LNCaP clone FGC (cell line): ENCODE data around the gene TMSB10.
"Not testable (repeated sequence)": the region's sequence is repeated elsewhere in the genome, so short reads cannot be mapped to it uniquely, and the experiment has no call there.

Source experiments
- DNase-seq: peaks from one replicate; pipeline ENCODE4 v3.0.0-alpha.2; 2011; ENCODE audit warnings: low read depth
- H3K4me3 ChIP-seq: 2 replicates; pipeline ENCODE4 v1.5.1; 2011; ENCODE audit warnings: mild to moderate bottlenecking, low read depth, low read length, control low read depth
- TF ChIP-seq, protein P1 (sequence below): IDR thresholded peaks from 2 replicates; pipeline ENCODE4 v1.5.1; 2012; ENCODE audit warnings: mild to moderate bottlenecking; ENCODE audit not compliant: control insufficient read depth, insufficient read depth; ENCODE audit errors: extremely low read depth

TMSB10 gene

DNA sequence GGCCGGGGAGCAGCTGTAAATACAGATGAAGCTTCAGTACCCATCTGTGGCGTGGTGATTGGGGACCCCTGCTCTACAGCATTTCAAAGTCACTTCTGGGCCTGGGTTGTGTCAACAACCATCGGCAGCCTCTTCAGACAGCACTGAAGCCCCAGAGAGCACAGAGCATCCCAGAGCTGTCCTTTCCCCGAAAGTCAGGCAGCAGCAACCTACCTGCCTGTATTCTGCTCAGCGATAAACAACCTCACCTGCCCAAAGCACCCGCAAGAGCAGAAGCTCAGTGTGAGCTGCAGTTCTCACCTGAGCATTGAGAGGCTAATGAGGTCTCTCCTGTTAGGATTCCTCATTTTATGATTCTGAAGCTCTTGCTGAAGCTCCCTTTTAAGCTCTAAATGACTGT is 43.9 kb upstream of the TMSB10 start:
- no peak for DNase-seq
- no peak overlapping the region for H3K4me3 ChIP-seq
- TF ChIP-seq, protein P1, sequence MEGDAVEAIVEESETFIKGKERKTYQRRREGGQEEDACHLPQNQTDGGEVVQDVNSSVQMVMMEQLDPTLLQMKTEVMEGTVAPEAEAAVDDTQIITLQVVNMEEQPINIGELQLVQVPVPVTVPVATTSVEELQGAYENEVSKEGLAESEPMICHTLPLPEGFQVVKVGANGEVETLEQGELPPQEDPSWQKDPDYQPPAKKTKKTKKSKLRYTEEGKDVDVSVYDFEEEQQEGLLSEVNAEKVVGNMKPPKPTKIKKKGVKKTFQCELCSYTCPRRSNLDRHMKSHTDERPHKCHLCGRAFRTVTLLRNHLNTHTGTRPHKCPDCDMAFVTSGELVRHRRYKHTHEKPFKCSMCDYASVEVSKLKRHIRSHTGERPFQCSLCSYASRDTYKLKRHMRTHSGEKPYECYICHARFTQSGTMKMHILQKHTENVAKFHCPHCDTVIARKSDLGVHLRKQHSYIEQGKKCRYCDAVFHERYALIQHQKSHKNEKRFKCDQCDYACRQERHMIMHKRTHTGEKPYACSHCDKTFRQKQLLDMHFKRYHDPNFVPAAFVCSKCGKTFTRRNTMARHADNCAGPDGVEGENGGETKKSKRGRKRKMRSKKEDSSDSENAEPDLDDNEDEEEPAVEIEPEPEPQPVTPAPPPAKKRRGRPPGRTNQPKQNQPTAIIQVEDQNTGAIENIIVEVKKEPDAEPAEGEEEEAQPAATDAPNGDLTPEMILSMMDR, result no peak

DNA sequence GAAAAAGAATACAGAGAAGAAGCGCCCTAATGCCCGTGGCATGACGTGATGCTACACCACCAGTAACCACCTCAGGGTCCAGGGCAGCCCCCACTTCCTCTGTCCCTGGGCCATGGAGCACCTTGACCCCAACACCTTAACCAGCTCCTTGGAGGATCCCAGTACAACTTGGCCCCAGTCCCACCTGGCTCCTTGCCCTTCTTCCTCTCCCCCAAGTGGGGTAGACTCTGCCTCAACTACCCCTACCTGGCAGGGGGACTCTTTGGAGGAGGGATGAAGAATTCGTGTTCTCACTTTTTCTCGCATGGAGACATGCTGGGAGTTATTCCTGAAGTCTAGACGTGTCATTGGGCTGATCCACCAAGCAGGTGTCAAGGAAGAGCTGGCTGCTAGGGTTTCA is 43.5 kb upstream of the TMSB10 start:
- no peak overlapping the region for H3K4me3 ChIP-seq
- TF ChIP-seq, protein P1, result no peak
- no peak for DNase-seq

DNA sequence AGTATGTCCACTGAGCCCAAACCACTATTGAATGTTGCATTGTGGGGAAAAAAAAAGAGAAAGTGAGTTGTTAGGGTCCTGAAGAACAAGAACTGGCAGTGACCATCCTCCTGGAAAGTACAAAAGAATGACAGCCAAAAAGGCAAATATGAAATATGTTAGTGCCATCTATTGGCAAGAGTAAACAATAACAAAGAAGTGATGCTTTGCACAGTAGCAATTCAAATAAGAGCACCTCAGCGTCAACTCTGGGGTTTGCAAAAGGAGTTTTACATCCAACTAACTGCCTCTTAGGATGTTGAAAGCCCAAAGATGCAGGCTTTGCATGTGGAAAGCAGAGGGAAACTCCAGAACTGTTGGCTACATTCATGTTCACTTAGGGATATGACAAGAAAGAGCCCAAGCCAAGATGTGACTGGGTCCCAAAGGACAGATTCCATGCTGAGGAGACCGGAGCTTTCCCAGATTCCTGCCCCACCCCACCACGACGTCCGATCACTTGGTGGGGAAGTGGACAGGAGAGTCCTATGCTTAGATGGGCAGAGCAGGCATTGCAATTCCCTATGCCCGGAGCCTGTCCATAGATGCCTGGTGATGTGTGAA is 40.2 kb upstream of the TMSB10 start:
- no peak overlapping the region for H3K4me3 ChIP-seq
- DNase-seq, result peak; percentile 21
- TF ChIP-seq, protein P1, result peak; percentile 63

DNA sequence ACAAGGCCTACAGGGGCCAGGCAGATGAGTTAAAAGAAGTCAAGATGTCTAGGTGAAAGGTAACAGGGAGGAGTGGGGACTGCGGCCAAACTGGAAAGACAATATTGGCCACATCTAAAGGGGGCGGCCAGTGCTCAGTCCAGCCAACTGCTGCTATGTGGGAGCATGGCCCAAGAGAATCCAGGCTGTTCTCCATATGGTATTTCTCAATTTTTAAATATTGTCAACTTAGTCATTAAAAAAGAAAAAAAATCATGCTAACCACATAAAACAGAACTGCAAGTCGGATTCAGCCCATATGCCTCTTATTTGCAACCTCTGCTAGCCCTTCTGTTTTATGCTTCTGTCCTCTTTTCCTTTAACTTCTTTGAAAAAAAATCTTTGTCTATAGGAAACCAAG is 39.3 kb upstream of the TMSB10 start:
- no peak overlapping the region for H3K4me3 ChIP-seq
- no peak for DNase-seq
- TF ChIP-seq, protein P1, result no peak

DNA sequence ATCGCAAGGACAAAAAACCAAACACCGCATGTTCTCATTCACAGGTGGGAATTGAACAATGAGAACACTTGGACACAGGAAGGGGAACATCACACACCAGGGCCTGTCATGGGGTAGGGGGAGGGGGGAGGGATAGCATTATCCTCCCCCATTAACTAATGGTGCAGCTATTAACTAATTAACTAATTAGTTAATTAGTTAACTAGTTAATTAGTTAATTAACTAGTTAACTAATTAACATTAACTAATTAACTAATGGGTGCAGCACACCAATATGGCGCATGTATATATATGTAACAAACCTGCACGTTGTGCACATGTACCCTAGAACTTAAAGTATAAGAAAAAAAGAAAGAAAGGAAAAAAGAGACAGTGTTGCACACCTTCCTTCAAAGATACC is 37.1 kb upstream of the TMSB10 start:
- DNase-seq, H3K4me3 ChIP-seq: not testable (repeated sequence)

DNA sequence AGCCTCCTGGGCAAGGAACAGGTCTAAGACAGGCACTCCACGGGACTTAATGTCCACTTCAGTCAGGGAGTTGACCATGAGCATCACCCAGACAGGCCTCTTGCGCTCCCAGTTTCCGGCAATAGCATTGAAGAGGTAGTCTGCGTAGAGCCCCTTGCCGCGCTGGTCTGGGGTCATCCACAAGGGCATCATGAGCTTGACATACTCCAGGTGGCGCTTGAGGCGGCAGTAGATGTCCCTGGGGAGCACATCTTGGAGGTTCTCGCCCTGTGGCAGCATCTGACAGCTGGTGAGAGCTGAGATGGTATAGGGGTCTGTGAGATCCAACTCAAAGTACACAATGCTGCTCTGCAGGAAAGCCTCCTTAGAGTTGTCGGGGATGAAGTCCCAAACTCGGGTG is 35.1 kb upstream of the TMSB10 start:
- DNase-seq, result no peak

DNA sequence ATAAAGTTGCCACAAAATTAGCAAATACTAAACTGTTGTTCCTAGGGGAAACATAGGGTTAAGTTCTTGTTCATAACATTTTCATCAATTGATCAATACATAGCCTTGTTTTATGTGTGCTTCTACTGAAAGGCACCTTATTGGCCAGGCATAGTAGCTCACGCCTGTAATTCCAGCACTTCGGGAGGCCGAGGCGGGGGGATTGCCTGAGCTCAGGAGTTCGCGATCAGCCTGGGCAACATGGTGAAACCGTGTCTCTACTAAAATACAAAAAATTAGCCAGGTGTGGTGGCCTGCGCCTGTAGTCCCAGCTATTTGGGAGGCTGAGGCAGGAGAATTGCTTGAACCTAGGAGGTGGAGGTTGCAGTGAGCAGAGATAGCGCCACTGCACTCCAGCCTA is 32.8 kb upstream of the TMSB10 start:
- DNase-seq, H3K4me3 ChIP-seq: not testable (repeated sequence)

More for the DNA sequence above, 35.1 kb upstream of the TMSB10 start:
- TF ChIP-seq, protein P1, result no peak
- H3K4me3 ChIP-seq, result no peak overlapping the region

DNA sequence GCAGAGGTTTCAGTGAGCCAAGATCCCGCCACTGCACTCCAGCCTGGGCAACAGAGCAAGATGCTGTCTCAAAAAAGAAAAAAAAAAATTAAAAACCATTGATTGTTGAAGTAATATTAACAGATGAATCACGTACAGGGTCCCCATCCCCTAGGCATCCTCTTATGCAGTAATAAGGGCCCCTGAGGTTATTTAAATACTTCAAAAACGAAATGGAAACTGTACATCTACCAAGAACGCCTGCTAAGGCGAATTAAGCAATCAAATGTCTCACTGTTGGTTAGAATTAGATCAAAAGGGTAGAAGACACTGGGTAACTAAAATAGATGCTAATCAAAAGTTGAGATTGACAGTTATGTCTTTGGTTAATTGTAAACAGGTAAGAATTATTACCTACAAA is 32.1 kb upstream of the TMSB10 start:
- no peak for DNase-seq
- H3K4me3 ChIP-seq, result no peak overlapping the region
- TF ChIP-seq, protein P1, result no peak
